Upper lobe of left lung (tissue), 4 donors: ENCODE results near the gene RMRP.

ENCODE experiments used
- CTCF ChIP-seq, 6 experiments: fragments of 450-650 bp in 4 of 6; fragments of 200-600 bp in 2 of 6; sonication (generic) in 2 of 6; IDR thresholded peaks; one replicate each; pipeline ENCODE4 v1.5.1; 2016 to 2019; ENCODE audit warnings: antibody characterized with exemption in 6 of 6
- EP300 ChIP-seq, 4 donors: sonication (generic); formaldehyde crosslinking; IDR thresholded peaks; one replicate each; pipeline ENCODE4 v1.5.1; 2017; ENCODE audit warnings: antibody characterized with exemption in 4 of 4, control low read depth in 2 of 4
- POLR2A ChIP-seq, 4 donors: fragments of 450-650 bp; IDR thresholded peaks; one replicate each; pipeline ENCODE4 v1.5.1; 2016 to 2017; ENCODE audit warnings: antibody characterized with exemption in 4 of 4, mild to moderate bottlenecking in 2 of 4
- POLR2AphosphoS5 ChIP-seq, 2 donors: sonication (generic); formaldehyde crosslinking; IDR thresholded peaks; one replicate each; pipeline ENCODE4 v1.5.1; 2017; ENCODE audit warnings: antibody characterized with exemption in 2 of 2

- TF ChIP-seq CTCF (IDR thresholded peaks at IDR 0.05) (no peak), POLR2AphosphoS5 (IDR thresholded peaks at IDR 0.05) (no peak), POLR2A (IDR thresholded peaks at IDR 0.05) (no peak), EP300 (IDR thresholded peaks at IDR 0.05) (no peak)
Measured at GRCh38 chr9:35608221-35608620, 49.6 kb downstream of the RMRP start.
